IPS-15b (cell line): Measurements from ENCODE around the gene TMEM86A.
"Not testable (repeated sequence)": the region's sequence is repeated elsewhere in the genome, so short reads cannot be mapped to it uniquely, and the experiment has no call there.

Source experiments
- H3K27me3 ChIP-seq: one replicate; pipeline ENCODE4 v1.6.1; 2013; ENCODE audit warnings: low read length; ENCODE audit not compliant: control insufficient read depth, insufficient read depth
- H3K36me3 ChIP-seq: one replicate; pipeline ENCODE4 v1.6.1; 2013; ENCODE audit warnings: low read length; ENCODE audit not compliant: control insufficient read depth, insufficient read depth
- H3K4me1 ChIP-seq: one replicate; pipeline ENCODE4 v1.6.1; 2013; ENCODE audit warnings: mild to moderate bottlenecking, low read length; ENCODE audit not compliant: control insufficient read depth, insufficient read depth
- H3K4me3 ChIP-seq: one replicate; pipeline ENCODE4 v1.5.1; 2013; ENCODE audit warnings: low read depth, low read length
- H3K9ac ChIP-seq: one replicate; pipeline ENCODE4 v1.6.1; 2013; ENCODE audit warnings: low read depth, mild to moderate bottlenecking, low read length
- H3K9me3 ChIP-seq: one replicate; pipeline ENCODE4 v1.6.1; 2013; ENCODE audit warnings: mild to moderate bottlenecking, low read length; ENCODE audit not compliant: control insufficient read depth, insufficient read depth

The TMEM86A gene

DNA sequence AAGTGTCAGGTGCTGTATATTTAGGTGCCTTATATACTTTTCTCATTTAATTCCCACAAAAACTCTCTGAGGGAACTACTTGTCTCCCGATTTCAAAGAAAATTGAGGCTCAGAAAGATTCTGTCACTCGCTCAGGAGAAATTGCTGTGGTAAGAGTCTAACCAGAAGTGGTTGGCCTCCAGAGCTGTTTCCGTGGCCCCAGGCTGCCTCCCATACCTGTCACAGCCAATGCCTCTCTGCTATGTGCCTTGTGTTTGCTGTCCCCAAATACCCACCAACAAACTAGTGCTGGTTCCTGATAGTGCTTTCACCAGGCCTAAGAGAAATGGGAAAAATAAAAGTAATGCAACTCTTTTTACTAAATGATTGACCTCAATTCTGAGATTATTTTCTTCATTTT lies 21.0 kb upstream of the TMEM86A start:
- Histone ChIP-seq H3K9me3 (no peaks in the 10 kb centered on the region), H3K4me1 (no peaks in the 10 kb centered on the region), H3K4me3 (no peak overlapping the region), H3K9ac (no peak overlapping the region), H3K36me3 (no peaks in the 10 kb centered on the region), H3K27me3 (no peaks in the 10 kb centered on the region)

DNA sequence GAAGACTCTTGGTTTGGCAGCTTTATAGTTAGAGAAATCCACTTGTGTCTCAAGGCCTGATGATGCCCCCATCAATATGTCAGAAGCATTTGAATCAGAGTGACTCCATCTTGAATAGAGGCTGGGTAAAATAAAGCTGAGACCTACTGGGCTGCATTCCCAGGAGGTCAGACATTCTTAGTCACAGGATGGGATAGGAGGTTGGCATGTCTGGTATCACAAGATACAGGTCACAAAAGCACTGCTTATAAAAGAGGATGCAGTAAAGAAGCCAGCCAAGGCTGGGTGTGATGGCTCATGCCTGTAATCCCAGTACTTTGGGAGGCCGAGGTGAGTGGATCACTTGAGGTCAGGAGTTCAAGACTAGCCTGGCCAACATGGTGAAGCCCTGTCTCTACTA lies 16.6 kb upstream of the TMEM86A start:
- not testable (repeated sequence) for H3K9me3 ChIP-seq, H3K27me3 ChIP-seq, H3K4me3 ChIP-seq, H3K4me1 ChIP-seq, H3K36me3 ChIP-seq, H3K9ac ChIP-seq

DNA sequence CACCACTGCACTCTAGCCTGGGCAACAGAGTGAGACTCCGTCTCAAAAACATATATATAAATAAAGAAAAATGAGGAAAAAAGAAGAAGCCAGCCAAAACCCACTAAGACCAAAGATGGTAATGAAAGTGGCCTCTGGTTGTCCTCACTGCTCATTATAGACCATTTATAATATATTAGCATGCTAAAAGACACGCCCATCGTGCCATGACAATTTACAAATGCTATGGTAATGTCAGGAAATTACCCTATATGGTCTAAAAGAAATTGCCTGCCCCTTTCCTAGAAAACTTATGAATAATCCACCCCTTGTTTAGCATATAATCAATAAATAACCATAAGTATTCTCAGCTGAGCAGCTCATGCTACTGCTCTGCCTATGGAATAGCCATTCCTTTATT lies 16.1 kb upstream of the TMEM86A start:
- H3K9ac ChIP-seq = no peak overlapping the region
- no peaks in the 10 kb centered on the region for H3K27me3 ChIP-seq
- H3K4me1 ChIP-seq = no peaks in the 10 kb centered on the region

DNA sequence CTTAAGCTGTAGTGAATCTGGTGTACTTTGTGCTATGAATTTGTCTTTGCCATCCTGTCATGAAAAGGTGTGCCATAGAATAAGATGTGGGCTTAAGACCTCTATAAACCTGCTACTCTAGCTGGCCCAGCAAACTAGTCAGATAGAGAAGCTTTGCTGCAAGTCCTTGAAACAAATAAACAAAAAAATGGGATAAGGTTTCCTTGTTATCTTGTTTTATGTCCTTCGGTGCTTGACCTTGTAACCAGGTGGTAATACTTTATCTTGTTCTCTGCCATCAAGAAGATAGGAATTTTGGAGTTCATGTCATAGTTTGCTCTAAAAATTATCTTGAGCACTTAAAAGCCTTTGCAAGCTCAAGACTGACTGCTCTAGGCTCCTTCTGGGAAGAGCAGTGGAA lies 14.3 kb upstream of the TMEM86A start:
- no peak overlapping the region for H3K4me3 ChIP-seq

More for the DNA sequence above, 16.1 kb upstream of the TMEM86A start:
- Histone ChIP-seq H3K9me3 (no peaks in the 10 kb centered on the region), H3K36me3 (no peaks in the 10 kb centered on the region), H3K4me3 (no peak overlapping the region)

DNA sequence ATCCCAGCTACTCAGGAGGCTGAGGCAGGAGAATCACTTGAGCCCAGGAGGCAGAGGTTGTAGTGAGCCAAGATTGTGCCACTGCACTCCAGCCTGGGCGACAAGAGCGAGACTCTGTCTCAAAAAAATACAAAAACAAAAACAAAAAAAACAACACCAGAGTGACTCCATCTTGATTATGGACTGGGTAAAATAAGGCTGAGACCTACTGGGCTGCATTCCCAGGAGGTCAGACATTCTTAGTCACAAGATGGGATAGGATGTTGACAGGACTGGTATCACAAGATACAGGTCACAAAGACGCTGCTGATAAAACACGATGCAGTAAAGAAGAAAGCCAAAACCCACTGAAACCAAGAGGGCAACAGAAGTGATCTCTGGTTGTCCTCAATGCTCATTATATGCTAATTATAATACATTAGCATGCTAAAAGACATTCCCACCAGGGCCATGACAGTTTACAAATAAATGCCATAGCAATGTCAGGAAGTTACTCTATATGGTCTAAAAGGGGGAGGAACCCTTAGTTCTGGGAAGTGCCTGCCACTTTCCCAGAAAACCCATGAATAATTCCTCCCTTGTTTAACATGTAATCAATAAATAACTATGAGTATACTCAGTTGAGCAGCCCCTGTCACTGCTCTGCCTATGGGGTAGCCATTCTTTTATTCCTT lies 7.0 kb upstream of the TMEM86A start:
- H3K4me3 ChIP-seq, H3K36me3 ChIP-seq, H3K9me3 ChIP-seq, H3K4me1 ChIP-seq, H3K27me3 ChIP-seq, H3K9ac ChIP-seq: not testable (repeated sequence)

More for the DNA sequence above, 14.3 kb upstream of the TMEM86A start:
- Histone ChIP-seq H3K36me3 (no peaks in the 10 kb centered on the region), H3K27me3 (no peaks in the 10 kb centered on the region), H3K9me3 (no peaks in the 10 kb centered on the region), H3K9ac (no peak overlapping the region), H3K4me1 (no peaks in the 10 kb centered on the region)

DNA sequence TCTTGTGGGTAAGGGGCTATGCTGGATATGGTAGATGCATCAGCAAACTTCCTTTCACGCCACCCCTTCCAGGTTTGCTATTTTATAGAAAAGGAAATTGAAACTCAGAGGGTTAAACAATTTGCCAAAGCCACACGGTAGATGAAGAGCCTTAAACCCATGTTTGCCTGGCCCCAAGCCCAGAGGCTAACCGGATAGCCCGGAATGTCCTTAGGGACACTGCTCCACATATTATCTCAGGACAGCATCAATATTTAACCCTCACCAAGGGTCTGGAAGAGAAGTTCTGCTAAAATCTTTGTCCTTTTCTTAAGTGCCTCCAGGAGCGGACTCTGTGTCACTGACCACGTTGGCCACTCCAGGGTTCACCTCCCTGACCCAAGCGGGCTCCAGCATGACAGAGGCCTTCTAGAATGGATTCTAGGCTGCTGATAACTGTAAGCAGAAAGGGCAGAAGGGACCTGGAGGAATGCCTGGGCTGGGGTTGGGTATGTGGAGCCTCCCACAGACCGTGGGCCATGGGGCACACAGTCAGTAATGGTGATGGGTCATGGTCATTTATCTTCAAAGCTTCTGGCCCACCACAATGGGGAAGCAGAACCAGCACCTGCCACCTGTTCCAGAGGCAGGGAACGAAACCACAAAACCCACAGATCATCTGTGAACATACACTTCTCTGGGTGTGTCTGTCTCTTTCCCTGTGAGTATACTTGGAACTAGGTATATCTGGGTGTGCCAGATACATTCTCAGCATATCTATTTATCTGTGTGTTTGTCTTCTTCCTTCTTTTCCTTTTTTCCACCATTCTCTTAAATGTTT lies 5.4 kb upstream of the TMEM86A start:
- Histone ChIP-seq H3K9me3 (no peaks in the 10 kb centered on the region), H3K36me3 (no peaks in the 10 kb centered on the region), H3K9ac (no peak overlapping the region), H3K4me1 (no peaks in the 10 kb centered on the region), H3K27me3 (peaks cover 18% of the 10 kb centered on the region), H3K4me3 (no peak overlapping the region)

- no peaks in the 10 kb centered on the region for H3K36me3 ChIP-seq
- peaks cover 2% of the 10 kb centered on the region for H3K4me1 ChIP-seq
- H3K4me3 ChIP-seq = no peak overlapping the region
- no peaks in the 10 kb centered on the region for H3K9me3 ChIP-seq
- no peak overlapping the region for H3K9ac ChIP-seq
- H3K27me3 ChIP-seq = peaks cover 30% of the 10 kb centered on the region
These were observed 1.8 kb upstream of the TMEM86A start for GRCh38 chr11:18696638-18697225.

- Histone ChIP-seq H3K4me3 (no peak overlapping the region), H3K9me3 (no peaks in the 10 kb centered on the region), H3K9ac (no peak overlapping the region), H3K4me1 (peaks cover 2% of the 10 kb centered on the region), H3K36me3 (no peaks in the 10 kb centered on the region), H3K27me3 (peaks cover 30% of the 10 kb centered on the region)
These were observed 1.0 kb upstream of the TMEM86A start for GRCh38 chr11:18697576-18697975.

- H3K36me3 ChIP-seq = no peaks in the 10 kb centered on the region
- H3K4me1 ChIP-seq = peaks cover 2% of the 10 kb centered on the region
- peak overlapping the region; percentile 65 for H3K4me3 ChIP-seq
- no peaks in the 10 kb centered on the region for H3K9me3 ChIP-seq
- no peak overlapping the region for H3K9ac ChIP-seq
- peaks cover 34% of the 10 kb centered on the region for H3K27me3 ChIP-seq
These were observed 654 bp downstream of the TMEM86A start for GRCh38 chr11:18699269-18699596.

GRCh38 chr11:18699848-18700261 lies 1.3 kb downstream of the TMEM86A start:
- peaks cover 40% of the 10 kb centered on the region for H3K27me3 ChIP-seq
- H3K4me1 ChIP-seq = peaks cover 2% of the 10 kb centered on the region
- H3K9me3 ChIP-seq = no peaks in the 10 kb centered on the region
- peak overlapping the region; percentile 65 for H3K4me3 ChIP-seq
- H3K36me3 ChIP-seq = no peaks in the 10 kb centered on the region
- H3K9ac ChIP-seq = no peak overlapping the region

GRCh38 chr11:18700375-18700774 lies 1.8 kb downstream of the TMEM86A start:
- H3K9me3 ChIP-seq = no peaks in the 10 kb centered on the region
- H3K4me1 ChIP-seq = peaks cover 5% of the 10 kb centered on the region

GRCh38 chr11:18700872-18701271 lies 2.3 kb downstream of the TMEM86A start:
- no peaks in the 10 kb centered on the region for H3K9me3 ChIP-seq
- H3K9ac ChIP-seq = no peak overlapping the region
- peaks cover 5% of the 10 kb centered on the region for H3K4me1 ChIP-seq
- no peak overlapping the region for H3K4me3 ChIP-seq
- H3K36me3 ChIP-seq = no peaks in the 10 kb centered on the region
- peaks cover 46% of the 10 kb centered on the region for H3K27me3 ChIP-seq

More at GRCh38 chr11:18700375-18700774, 1.8 kb downstream of the TMEM86A start:
- H3K27me3 ChIP-seq = peaks cover 44% of the 10 kb centered on the region
- H3K9ac ChIP-seq = no peak overlapping the region
- H3K36me3 ChIP-seq = no peaks in the 10 kb centered on the region
- no peak overlapping the region for H3K4me3 ChIP-seq
